HG02759 (cell line): ENCODE measurements around the gene LRP1.

Experiments used
- ATAC-seq: cut with Tn5 transposase; IDR thresholded peaks from one replicate; pipeline ENCODE4 v1.9.1; 2021; ENCODE audit warnings: mild to moderate bottlenecking, moderate library complexity; ENCODE audit not compliant: unreplicated experiment

The LRP1 gene

GRCh38 chr12:57208631-57209282 lies 80.5 kb downstream of the LRP1 start:
- ATAC-seq: no peak

DNA sequence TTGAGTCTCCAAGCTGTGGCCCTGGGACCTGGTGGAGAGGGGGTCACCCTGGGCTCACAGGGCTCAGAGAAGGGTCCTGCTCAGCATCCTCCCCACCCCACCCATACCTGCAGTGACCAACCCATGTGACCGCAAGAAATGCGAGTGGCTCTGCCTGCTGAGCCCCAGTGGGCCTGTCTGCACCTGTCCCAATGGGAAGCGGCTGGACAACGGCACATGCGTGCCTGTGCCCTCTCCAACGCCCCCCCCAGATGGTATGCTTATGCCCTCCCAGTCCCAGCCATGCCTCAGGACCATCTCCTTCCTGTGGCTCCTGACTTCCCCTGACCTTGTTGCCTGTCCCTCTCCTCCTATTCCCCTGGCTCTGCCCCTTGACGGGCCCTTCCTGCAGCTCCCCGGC lies 81.6 kb downstream of the LRP1 start:
- ATAC-seq: no peak

GRCh38 chr12:57210461-57210860 lies 82.2 kb downstream of the LRP1 start:
- ATAC-seq: no peak

GRCh38 chr12:57210926-57211692 lies 82.8 kb downstream of the LRP1 start:
- no peak for ATAC-seq

DNA sequence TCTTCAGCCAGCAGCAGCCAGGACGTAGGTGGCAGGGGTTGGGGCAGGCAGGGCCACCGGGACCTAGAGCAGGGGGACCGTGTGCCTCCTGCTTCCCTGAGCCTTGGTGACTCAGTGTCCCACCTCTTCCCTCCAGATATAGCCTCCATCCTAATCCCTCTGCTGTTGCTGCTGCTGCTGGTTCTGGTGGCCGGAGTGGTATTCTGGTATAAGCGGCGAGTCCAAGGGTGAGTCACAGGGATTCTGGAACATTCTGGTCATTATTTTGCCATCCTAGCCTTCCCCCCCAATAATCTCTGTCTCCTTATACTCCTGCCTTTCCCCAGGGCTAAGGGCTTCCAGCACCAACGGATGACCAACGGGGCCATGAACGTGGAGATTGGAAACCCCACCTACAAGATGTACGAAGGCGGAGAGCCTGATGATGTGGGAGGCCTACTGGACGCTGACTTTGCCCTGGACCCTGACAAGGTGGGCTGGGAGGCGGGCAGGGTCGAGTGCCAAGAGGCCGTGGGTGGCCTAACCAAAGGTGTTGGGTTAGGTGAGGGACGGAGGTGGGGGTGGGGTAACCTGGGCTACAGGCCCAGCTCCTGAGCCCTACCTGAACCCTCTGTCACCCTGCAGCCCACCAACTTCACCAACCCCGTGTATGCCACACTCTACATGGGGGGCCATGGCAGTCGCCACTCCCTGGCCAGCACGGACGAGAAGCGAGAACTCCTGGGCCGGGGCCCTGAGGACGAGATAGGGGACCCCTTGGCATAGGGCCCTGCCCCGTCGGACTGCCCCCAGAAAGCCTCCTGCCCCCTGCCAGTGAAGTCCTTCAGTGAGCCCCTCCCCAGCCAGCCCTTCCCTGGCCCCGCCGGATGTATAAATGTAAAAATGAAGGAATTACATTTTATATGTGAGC lies 83.8 kb downstream of the LRP1 start:
- ATAC-seq: no peak

DNA sequence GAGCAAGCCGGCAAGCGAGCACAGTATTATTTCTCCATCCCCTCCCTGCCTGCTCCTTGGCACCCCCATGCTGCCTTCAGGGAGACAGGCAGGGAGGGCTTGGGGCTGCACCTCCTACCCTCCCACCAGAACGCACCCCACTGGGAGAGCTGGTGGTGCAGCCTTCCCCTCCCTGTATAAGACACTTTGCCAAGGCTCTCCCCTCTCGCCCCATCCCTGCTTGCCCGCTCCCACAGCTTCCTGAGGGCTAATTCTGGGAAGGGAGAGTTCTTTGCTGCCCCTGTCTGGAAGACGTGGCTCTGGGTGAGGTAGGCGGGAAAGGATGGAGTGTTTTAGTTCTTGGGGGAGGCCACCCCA lies 84.4 kb downstream of the LRP1 start:
- ATAC-seq: no peak

DNA sequence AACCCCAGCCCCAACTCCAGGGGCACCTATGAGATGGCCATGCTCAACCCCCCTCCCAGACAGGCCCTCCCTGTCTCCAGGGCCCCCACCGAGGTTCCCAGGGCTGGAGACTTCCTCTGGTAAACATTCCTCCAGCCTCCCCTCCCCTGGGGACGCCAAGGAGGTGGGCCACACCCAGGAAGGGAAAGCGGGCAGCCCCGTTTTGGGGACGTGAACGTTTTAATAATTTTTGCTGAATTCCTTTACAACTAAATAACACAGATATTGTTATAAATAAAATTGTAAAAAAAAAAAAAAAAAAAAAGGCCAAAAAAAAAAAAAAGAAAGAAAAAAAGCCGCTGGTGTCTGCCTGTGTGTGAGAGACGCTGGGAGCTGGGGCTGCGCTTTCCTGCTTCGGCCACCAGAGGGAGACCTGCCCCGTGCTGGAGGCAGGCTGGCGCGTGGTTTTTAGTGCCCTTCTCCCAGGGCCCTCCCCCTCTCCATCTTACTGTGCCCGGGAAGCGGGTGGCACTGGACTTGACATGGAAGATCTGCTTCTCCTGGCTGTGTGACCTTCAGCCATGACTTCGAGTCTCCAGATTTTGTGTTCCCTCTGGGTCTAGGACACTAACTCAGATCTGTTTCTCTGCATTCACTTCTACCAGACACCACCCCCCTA lies 84.9 kb downstream of the LRP1 start:
- peak; percentile 34 for ATAC-seq

DNA sequence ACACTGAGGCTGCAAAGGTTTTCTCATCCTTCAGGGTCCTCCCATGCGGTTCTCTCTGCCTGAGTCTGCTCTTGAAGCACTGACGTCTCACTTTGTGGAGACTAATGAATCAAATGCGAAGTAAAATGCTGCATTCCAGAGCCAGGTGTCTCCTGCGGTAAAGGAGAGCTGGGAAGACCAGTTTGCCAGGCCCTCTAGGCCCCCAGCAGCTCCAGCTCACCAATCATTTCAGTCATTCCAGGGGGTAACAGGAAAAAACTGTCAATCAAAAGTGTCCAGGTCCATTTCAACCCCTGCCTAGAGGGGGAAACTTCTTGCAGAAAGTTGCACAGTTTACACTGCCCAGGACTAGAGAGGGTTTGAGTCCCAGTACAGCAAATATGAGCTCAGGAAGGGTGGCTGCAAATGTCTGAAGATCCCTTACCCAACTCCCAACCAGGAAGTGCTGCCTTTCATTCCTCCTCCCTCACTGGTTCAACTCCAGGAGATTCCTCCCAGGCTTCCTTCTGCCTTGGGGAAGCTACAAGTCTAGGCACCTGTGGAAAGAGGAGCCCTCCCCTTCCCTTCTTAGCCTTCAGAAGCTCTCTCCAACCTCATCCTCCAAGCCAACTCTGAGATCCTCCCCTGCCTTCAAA lies 85.6 kb downstream of the LRP1 start:
- ATAC-seq: no peak

DNA sequence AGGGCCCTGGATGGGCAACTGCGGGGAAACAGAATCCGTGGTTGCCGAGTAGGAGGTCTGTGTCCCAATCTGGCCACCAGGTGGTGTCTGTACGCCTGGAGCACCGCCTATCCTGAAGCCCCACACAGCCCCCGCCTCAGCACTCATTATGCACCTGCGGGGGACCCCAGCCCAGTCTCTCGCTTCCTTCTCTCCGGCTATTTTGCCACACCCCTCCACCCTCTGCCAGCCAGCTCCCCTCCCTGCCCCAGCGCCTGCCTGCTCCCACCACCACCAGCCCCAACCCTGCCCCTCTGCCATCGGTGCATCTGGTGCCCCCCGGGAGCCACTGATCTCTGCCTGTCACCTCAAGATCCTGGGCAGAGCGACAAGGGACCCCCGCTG lies 86.1 kb downstream of the LRP1 start:
- ATAC-seq: no peak

GRCh38 chr12:57215065-57215464 lies 86.8 kb downstream of the LRP1 start:
- no peak for ATAC-seq

- peak; percentile 42 for ATAC-seq
Observed at GRCh38 chr12:57215668-57216013, 87.4 kb downstream of the LRP1 start.

GRCh38 chr12:57216014-57216911 lies 88.0 kb downstream of the LRP1 start, which contains the start of gene NXPH4:
NXPH4 (plus strand) TSS chr12:57216794; CDS start chr12:57216970, 176 bp downstream.
- ATAC-seq: peak; percentile 38

DNA sequence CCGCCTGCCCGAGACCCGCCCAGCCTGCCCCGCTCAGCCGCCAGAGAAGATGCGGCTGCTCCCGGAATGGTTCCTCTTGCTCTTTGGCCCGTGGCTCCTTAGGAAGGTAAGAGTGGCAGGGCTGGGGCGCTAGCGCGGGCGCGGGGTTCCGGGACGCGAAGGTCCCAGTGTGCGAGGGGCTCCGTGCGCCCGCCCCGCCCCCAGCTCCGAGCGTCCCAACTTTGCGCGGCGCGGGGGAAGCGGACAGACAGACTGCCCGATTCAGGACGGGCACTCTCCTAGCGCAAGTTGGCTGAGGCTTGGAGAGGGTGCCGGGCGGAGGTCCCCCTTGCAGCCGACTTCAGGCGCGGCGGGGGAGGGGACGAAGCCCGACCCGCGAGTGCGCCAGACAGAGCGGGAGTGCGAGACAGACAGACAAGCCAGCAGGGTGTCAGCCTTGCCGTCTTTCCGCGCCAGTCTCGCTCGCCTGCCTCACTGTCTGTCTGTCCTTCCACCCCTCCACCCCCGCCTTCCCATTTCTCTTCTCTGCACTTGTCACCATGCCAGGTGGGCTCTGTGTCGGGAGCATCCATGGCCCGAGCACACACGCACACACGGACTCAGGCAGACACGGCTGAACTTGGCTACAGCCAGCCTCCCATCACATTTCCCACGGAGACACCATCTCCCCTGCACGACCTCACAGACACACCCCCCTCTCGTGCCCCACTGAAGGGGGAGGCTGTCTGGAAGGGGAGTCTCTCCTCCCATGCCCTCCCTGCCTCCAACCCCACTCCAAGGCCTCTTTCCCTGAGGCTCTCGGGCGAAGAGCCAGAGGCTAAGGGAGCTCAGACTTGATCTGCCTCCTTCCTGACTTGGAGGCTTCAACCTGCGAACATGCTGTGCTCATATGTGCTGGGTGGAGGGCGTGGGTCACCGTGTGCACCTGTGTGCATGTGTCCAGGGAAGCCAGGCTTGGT lies 88.9 kb downstream of the LRP1 start:
- peak; percentile 3 for ATAC-seq

DNA sequence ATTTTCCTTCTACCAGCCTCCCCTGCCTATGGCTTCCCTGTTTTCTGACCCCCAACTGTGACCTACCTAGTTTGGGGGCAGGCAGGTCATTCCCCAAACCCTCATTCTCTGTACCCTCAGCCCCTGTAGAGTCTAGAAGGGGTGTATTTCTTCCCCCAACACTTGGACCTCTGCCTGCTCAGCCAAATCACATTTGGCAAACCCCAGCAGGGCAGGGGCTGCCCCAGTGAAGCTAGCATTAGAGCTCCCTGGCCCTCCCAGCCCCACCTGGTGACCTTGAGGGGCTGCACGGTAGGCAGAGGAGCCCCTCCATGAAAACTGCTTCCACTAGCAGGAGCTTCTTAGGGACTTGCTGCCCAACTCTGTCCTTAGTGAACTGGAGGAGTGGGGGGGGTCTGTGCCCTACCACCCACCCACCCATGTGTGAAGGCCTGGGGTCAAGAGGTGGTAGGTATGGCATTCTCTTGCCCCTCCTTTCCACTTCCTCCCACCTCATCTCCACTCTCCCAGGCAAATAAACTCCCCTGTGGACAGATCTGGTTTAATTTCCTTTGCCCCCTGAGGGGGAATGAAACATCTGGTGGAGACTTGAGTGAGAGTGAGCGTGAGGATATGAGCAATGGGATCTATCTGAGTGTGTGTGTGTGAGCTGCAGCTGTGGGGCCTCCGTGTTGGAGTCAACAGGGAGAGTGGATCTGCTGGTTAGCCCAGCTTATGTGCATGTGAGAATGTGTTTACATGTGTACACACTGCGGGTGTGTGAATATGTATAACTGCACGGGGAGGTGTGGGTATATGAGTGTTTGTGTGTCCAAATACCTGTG lies 90.0 kb downstream of the LRP1 start:
- ATAC-seq: no peak

GRCh38 chr12:57219205-57219992 lies 91.1 kb downstream of the LRP1 start:
- no peak for ATAC-seq

DNA sequence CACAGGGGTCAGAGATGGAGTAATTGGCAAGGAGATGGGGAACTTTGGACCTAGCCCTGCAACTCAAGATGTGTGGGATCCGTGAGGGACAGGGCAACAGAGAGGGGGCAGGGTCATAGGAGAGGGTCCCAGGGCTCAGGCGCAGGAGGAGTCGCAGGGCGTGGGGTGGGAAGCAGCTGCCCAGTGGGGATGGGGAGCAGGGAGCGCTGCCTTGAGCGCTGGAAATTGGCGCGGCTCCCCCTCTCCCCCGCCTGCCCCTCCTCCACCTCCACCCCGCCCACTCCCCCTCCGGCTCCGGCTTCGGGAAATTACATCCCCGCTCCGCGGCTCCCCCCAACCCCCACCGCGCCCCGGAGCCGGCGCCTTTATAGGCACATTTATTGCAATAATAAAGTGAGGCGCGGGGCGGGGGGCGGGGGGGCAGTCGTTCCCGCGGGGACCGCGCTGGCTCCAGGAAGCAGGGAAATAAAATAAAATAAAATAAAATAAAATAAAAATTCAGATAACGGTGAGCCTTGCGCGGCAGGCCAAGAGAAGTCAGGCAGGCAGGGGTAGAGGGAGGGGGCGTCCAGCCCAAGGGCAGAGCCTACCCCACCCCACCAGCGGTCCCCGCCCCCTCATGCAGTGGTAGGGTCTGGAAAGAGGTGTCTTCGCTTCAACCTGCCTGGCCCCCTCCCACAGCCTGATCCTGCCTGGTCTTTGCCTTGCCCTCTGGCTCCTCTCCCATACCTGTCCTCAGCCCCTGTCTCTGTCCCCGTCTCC lies 91.9 kb downstream of the LRP1 start:
- no peak for ATAC-seq
